22Rv1 (cell line): ENCODE data around the gene NADK2.

ENCODE experiments used
- ZFX ChIP-seq: fragments of 450-650 bp; IDR thresholded peaks from 2 replicates; pipeline ENCODE4 v1.6.1; 2017; ENCODE audit warnings: antibody characterized with exemption, borderline replicate concordance
- TF ChIP-seq, protein P1 (sequence below): fragments of 450-650 bp; IDR thresholded peaks from 2 replicates; pipeline ENCODE4 v1.5.1; 2017; ENCODE audit warnings: mild to moderate bottlenecking

DNA sequence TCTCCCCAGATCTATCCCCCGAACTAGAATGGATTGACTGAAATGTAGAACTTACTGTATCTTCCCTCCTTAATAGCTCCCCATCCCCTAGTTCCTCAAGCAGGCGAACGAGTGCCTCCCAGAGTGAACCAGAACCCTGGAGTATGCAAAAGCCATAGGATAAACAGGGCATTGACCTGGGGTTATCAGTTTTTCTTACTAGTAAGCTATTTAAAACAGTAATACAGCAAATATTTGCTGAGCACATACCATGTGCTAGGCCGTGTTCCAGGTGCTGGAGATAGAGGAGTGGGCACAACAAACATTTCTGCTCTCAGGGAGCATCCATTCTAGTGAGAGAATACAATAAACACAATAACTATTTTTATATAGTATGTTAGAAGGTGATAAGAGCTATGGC lies 88.0 kb downstream of the NADK2 start:
- TF ChIP-seq, protein P1, sequence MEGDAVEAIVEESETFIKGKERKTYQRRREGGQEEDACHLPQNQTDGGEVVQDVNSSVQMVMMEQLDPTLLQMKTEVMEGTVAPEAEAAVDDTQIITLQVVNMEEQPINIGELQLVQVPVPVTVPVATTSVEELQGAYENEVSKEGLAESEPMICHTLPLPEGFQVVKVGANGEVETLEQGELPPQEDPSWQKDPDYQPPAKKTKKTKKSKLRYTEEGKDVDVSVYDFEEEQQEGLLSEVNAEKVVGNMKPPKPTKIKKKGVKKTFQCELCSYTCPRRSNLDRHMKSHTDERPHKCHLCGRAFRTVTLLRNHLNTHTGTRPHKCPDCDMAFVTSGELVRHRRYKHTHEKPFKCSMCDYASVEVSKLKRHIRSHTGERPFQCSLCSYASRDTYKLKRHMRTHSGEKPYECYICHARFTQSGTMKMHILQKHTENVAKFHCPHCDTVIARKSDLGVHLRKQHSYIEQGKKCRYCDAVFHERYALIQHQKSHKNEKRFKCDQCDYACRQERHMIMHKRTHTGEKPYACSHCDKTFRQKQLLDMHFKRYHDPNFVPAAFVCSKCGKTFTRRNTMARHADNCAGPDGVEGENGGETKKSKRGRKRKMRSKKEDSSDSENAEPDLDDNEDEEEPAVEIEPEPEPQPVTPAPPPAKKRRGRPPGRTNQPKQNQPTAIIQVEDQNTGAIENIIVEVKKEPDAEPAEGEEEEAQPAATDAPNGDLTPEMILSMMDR: no peak
- TF ChIP-seq ZFX: no peak
